DND-41 (cell line): ENCODE measurements around the gene MYO19.

Experiments used
- EZH2 ChIP-seq: IDR thresholded peaks from 3 replicates; pipeline ENCODE4 v1.6.1; 2012; ENCODE audit warnings: borderline replicate concordance, low read depth, mild to moderate bottlenecking, moderate library complexity, low read length, inconsistent platforms; ENCODE audit not compliant: severe bottlenecking
- TF ChIP-seq, protein P1 (sequence below): IDR thresholded peaks from 2 replicates; pipeline ENCODE4 v1.5.1; 2012; ENCODE audit warnings: borderline replicate concordance, low read length, moderate library complexity, mild to moderate bottlenecking; ENCODE audit not compliant: poor library complexity, severe bottlenecking; ENCODE audit errors: extremely low read depth

DNA sequence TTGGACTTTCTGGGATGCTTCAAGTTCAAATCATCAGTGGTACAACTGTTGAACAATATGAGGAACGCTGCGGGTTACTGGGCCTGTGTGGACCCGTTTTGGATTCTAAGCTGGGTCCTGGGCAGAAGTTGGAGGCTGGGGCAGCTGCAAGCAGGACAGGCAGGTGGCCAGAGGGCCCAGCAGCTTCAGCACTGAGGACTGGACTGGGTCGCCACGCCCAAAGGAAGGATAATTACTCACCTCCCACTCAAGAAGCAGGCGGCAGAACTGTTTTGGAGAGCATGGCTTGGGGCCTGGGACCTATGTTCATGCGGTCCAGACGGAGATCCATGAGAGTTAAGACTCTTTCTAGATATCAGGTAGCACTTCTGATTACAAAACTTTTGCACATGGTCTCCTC lies 49.6 kb downstream of the MYO19 start:
- TF ChIP-seq, protein P1, sequence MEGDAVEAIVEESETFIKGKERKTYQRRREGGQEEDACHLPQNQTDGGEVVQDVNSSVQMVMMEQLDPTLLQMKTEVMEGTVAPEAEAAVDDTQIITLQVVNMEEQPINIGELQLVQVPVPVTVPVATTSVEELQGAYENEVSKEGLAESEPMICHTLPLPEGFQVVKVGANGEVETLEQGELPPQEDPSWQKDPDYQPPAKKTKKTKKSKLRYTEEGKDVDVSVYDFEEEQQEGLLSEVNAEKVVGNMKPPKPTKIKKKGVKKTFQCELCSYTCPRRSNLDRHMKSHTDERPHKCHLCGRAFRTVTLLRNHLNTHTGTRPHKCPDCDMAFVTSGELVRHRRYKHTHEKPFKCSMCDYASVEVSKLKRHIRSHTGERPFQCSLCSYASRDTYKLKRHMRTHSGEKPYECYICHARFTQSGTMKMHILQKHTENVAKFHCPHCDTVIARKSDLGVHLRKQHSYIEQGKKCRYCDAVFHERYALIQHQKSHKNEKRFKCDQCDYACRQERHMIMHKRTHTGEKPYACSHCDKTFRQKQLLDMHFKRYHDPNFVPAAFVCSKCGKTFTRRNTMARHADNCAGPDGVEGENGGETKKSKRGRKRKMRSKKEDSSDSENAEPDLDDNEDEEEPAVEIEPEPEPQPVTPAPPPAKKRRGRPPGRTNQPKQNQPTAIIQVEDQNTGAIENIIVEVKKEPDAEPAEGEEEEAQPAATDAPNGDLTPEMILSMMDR: no peak
- no peak for TF ChIP-seq EZH2
